WERI-Rb-1 (cell line): ENCODE measurements around the gene CKMT2.

ENCODE experiments used
- DNase-seq: peaks from one replicate; pipeline ENCODE4 v3.0.0-alpha.2; 2020
- H3K27ac ChIP-seq: fragments of 250-450 bp; sonication (Bioruptor Pico); 2 replicates; pipeline ENCODE4 v1.5.1; 2020; ENCODE audit warnings: mild to moderate bottlenecking, moderate library complexity
- H3K27me3 ChIP-seq: fragments of 250-450 bp; sonication (Bioruptor Pico); 2 replicates; pipeline ENCODE4 v1.5.1; 2021; ENCODE audit warnings: mild to moderate bottlenecking, low read depth, moderate library complexity; ENCODE audit not compliant: insufficient read depth, severe bottlenecking
- H3K36me3 ChIP-seq: fragments of 250-450 bp; sonication (Bioruptor Pico); 2 replicates; pipeline ENCODE4 v1.5.1; 2020; ENCODE audit warnings: mild to moderate bottlenecking, moderate library complexity
- H3K4me3 ChIP-seq: 2 replicates; pipeline ENCODE4 v1.5.1; 2011; ENCODE audit warnings: low read depth, mild to moderate bottlenecking, control low read depth, low read length
- H3K9me3 ChIP-seq: fragments of 250-450 bp; sonication (Bioruptor Pico); 2 replicates; pipeline ENCODE4 v1.5.1; 2021; ENCODE audit warnings: mild to moderate bottlenecking, moderate library complexity; ENCODE audit not compliant: severe bottlenecking
- CTCF ChIP-seq: IDR thresholded peaks from 2 replicates; pipeline ENCODE4 v1.5.1; 2011; ENCODE audit warnings: low read depth, mild to moderate bottlenecking, control low read depth, inconsistent platforms, low read length

The CKMT2 gene

GRCh38 chr5:81189875-81190498, 43.1 kb upstream of the CKMT2 start:
- Histone ChIP-seq H3K4me3 (no peak overlapping the region), H3K36me3 (peaks cover 3% of the 10 kb centered on the region; the same call in 1 of the 2 replicates), H3K9me3 (no peaks in the 10 kb centered on the region), H3K27me3 (no peaks in the 10 kb centered on the region), H3K27ac (no peak overlapping the region)
- no peak for TF ChIP-seq CTCF
- no peak for DNase-seq

GRCh38 chr5:81191726-81192372, 41.3 kb upstream of the CKMT2 start:
- Histone ChIP-seq H3K27me3 (no peaks in the 10 kb centered on the region), H3K36me3 (peaks cover 3% of the 10 kb centered on the region; the same call in 1 of the 2 replicates), H3K9me3 (no peaks in the 10 kb centered on the region), H3K27ac (no peak overlapping the region), H3K4me3 (no peak overlapping the region)
- DNase-seq, result no peak
- no peak for TF ChIP-seq CTCF

- DNase-seq, result no peak
- Histone ChIP-seq H3K27ac (no peak overlapping the region), H3K4me3 (no peak overlapping the region), H3K36me3 (peaks cover 3% of the 10 kb centered on the region; the same call in 1 of the 2 replicates), H3K9me3 (no peaks in the 10 kb centered on the region), H3K27me3 (no peaks in the 10 kb centered on the region)
- TF ChIP-seq CTCF, result 0 out of 2 replicates have a peak, but pooled peaks have one; percentile 12
Measured at GRCh38 chr5:81192373-81192750, 40.8 kb upstream of the CKMT2 start.

GRCh38 chr5:81194633-81195334, 38.3 kb upstream of the CKMT2 start:
- Histone ChIP-seq H3K27me3 (no peaks in the 10 kb centered on the region), H3K36me3 (no peaks in the 10 kb centered on the region; the same call in 1 of the 2 replicates), H3K27ac (no peak overlapping the region), H3K4me3 (no peak overlapping the region), H3K9me3 (no peaks in the 10 kb centered on the region)
- TF ChIP-seq CTCF, result peak; percentile 86
- peak; percentile 86 for DNase-seq

- no peaks in the 10 kb centered on the region; the same call in 1 of the 2 replicates for H3K36me3 ChIP-seq
- H3K27me3 ChIP-seq, result no peaks in the 10 kb centered on the region
- no peak for DNase-seq
- no peak overlapping the region for H3K27ac ChIP-seq
- no peaks in the 10 kb centered on the region for H3K9me3 ChIP-seq
- no peak overlapping the region for H3K4me3 ChIP-seq
- TF ChIP-seq CTCF, result no peak
Measured at GRCh38 chr5:81195335-81195929, 37.7 kb upstream of the CKMT2 start.
